GM19035 (cell line): Measurements from ENCODE around the gene LILRB2.
"Not testable (repeated sequence)": the region's sequence is repeated elsewhere in the genome, so short reads cannot be mapped to it uniquely, and the experiment has no call there.

Experiments
- ATAC-seq: cut with Tn5 transposase; IDR thresholded peaks from one replicate; pipeline ENCODE4 v1.9.1; 2021; ENCODE audit not compliant: unreplicated experiment

Gene LILRB2

DNA sequence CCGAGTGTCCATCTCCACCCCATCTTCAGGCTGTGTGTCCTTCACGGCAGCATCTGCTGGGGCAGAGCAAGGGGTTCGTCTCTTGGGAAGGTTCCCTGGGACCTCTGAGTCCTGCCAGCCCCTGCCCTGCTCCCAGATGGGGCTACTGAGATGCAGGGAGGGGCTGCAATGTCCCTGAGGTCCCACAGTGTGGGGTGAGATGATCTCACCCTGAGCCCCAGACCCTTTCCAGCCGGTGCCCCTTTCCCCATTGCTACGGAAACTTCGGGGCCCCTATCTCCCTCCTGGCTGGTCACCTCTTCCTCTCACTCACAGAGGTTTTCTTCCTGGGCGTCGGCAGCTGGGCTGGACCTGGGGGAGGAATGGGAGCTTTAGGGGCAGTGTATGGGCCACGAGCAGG, 5.0 kb downstream of the LILRB2 start:
- ATAC-seq: no peak

- not testable (repeated sequence) for ATAC-seq
Observed at GRCh38 chr19:54274516-54274915, 6.4 kb downstream of the LILRB2 start.

- no peak for ATAC-seq
Observed at GRCh38 chr19:54273821-54274220, 7.1 kb downstream of the LILRB2 start.

GRCh38 chr19:54272181-54272580, 8.7 kb downstream of the LILRB2 start:
- ATAC-seq: not testable (repeated sequence)

DNA sequence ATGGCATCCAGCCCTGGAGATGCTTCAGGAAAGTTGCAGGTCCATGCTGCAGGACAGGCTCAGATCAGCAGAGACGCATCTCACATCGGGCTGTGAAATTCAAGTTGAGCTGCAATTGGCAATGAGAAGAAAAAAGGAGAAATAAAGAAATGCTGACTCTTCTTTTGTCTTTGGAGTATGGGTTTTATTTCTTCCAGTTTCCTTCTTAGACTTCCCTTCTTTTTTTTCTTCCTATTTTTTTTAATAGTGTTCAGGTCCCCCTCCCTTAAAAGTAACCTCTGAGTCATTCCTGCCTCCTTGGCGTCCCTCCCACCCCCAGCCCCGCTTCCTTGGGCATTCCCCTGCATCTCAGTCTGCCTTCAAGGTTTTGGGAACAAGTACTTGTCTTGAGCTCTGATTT, 9.3 kb downstream of the LILRB2 start:
- ATAC-seq: not testable (repeated sequence)

- ATAC-seq: no peak
Observed at GRCh38 chr19:54271106-54271505, 9.8 kb downstream of the LILRB2 start.

GRCh38 chr19:54268936-54269335, 12.0 kb downstream of the LILRB2 start:
- ATAC-seq: no peak

DNA sequence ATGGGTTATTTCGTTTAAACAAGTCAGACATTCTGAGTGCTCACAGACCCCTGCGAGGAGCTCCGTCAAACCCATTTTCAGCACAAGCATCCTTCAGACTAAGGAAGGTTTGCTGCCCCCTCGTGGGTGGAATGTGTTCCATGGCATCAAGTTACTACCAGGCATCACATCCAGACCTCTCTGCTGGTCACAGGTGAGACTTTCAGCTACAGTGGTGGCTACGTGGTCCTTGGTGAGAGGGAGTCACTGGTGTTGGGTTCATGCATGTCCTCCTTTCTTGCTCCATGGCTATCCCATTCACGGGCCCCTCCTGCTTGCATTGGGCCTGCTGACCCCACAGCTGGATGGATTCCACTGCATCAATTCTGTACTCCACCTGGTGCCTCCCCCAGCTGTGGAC, 14.8 kb downstream of the LILRB2 start:
- ATAC-seq: no peak

- no peak for ATAC-seq
Observed at GRCh38 chr19:54262470-54262869, 18.4 kb downstream of the LILRB2 start.

DNA sequence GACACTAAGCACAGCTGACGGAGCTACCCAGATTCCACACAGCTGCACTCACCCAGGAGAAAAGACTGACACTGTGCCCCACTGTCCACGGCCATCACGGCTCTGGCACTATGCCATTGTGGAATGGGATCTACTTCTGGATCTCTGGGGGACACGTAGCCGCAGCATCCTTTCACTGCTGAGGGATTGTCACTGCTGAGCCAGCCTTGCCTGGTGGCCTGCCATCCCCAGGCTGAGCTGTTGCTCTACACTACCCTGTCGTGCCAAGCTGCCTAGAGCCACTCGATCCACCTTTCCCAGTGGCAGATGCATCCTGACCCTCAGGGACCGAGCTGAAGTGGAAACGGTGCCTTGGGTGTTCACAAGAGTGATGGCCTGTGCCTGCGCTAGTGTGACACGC, 18.8 kb downstream of the LILRB2 start:
- no peak for ATAC-seq

GRCh38 chr19:54257116-54257480, 23.8 kb downstream of the LILRB2 start, which contains the start of gene LILRB5:
Gene LILRB5 (minus strand): TSS chr19:54257273. CDS start chr19:54257193, 80 bp downstream.
- ATAC-seq: no peak

DNA sequence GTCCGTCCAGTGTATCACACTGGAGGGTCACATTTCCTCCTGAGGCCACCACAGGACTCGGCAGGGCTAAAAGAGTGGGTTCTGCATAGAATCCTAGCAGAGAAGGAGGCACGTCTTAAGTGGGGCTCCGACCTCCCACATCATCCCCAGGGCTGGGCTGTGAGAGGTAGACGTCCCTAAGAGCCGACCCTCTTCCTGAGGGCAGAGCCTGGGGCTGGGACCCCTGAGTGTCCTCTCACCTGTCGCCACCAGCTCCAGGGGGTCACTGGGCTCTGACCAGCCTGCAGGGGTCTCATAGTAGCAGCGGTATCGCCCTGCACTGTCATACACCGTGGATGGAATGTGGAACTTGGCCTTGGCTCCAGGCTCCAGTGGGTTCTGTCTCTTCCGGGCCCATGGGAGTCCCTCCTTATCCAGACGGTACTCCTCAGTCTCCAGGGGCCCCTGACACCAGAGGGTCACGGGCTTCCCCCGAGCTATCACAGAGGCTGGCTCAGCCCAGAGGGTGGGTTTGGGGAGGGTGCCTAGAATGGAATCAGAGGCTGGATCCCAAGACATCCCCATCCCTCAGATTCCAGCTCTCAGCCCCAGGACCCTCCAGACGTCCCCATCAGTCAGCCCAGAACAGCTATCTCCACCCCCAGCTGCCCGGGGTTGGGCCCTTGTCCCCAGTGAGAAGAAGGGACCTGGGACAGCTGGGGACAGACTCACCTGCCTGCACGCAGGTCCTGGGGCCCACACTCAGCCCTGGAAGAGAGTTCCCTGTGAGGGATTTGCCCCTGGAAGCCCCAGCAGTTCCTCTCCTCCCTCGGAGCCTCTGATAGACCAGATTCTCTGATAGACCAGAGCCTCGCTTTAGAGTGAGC, 24.4 kb downstream of the LILRB2 start:
- no peak for ATAC-seq

- no peak for ATAC-seq
Observed at GRCh38 chr19:54255105-54255775, 25.7 kb downstream of the LILRB2 start.

DNA sequence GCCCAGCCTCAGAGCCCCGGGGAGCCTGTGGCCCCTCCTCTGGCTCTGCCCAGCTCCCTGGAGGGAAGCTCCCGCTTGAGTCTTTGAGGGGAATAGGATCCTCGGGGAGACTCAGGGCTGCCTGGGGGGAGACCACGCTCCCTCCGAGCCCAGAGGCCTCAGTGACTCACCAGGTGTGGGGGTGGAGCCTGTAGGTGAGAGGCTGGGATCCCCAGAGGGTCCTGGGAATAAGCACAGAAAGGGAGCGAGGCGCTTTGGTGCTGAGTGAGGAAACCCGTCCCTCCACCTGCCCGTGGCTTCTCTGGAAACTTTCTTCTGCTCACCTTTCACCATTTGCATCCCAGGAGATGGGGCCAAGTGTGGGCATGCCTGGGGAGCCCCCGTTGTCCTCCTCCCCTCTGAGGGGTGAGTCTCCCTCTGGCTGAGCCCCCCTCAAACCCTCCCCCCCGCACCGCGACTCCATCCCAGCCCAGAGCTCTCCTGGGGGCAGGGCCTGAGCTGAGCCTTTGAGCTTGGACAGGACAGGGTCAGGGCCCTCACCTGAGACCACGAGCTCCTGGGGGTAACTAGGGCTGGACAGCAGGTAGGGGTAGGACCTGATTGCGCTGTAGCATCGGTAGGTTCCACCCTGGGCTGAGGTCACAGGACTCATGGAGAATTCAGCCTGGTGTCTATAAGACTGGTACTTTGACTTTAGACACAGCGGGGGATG, 26.6 kb downstream of the LILRB2 start:
- ATAC-seq: no peak

DNA sequence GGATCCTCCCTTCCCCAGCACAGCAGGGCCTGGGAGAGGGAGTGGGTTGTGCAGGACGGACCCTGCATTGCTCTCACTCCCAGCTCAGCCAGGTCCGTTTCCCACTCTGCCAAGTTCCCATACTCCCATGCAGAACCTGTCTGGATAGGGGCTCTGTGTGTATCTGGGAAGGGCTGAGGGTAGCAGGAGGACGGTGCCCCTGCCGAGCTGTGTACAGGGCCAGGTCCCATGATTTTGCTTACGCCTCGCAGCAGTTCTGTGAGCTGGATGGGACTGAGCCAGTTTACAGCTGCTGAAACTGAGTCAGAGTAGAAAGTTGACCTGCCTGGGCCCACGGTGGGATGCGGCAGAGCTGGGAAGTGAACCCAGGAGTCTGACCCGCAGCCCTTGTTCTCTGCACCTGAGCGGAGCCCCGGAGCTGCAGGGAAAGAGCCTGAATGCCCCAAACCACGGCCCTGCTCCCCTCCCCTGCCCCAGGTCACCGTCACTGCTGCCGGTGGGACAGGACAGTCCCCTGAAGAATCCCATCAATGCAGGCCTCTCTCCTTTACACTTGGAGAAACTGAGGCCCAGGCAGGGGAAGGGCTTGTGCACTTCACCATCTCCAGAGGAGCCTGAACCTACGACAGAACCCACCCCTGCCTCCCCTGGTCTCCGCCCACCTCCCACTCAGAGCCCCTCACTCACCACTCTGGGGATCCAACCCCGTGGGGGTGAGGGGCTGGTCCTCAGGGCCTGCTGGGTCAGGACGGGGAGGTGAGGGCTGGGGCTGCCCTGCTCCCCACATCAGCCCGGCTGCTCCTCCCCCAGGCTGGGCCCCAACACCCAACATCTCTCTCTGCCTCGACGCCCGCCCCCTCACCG, 27.3 kb downstream of the LILRB2 start:
- ATAC-seq: no peak

DNA sequence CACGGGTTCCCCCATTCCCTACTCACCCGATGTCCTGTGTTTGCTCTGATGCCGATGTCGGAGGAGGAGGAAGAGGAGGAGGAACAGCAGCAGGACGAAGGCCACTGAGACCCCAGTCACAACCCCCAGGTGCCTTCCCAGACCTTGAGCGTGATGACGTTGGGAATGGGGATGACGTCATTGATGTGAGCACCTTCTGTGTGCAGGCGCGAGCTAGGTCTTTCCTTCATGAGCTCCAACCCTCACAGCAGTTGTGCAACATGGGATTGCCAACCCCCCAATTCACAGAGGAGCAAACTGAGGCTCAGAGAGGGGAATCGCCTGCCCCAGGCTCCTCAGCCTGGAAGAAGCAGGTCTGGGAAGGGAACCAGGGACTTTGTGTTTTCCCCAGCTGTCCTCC, 28.1 kb downstream of the LILRB2 start:
- ATAC-seq: no peak

DNA sequence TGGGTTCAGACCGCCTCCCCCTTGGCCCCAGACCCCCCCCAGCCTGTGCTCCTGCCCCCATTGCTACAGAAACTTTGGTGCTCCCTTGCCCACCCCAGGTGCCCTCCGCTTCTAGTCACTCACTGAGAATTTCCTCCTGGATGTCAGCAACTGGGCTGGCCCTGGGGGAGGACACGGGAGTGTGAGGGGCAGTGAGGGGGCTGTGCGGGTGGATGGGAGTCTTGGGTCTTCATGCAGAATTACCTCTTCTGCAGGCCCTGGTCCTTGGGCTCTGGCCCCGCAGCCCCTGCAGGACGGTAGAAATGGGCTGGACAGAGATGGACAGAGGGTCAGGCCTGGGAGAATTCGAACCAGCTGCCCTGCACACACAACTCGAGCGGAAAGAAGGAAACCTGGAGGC, 28.7 kb downstream of the LILRB2 start:
- no peak for ATAC-seq

GRCh38 chr19:54248016-54248601, 32.8 kb downstream of the LILRB2 start:
- no peak for ATAC-seq

DNA sequence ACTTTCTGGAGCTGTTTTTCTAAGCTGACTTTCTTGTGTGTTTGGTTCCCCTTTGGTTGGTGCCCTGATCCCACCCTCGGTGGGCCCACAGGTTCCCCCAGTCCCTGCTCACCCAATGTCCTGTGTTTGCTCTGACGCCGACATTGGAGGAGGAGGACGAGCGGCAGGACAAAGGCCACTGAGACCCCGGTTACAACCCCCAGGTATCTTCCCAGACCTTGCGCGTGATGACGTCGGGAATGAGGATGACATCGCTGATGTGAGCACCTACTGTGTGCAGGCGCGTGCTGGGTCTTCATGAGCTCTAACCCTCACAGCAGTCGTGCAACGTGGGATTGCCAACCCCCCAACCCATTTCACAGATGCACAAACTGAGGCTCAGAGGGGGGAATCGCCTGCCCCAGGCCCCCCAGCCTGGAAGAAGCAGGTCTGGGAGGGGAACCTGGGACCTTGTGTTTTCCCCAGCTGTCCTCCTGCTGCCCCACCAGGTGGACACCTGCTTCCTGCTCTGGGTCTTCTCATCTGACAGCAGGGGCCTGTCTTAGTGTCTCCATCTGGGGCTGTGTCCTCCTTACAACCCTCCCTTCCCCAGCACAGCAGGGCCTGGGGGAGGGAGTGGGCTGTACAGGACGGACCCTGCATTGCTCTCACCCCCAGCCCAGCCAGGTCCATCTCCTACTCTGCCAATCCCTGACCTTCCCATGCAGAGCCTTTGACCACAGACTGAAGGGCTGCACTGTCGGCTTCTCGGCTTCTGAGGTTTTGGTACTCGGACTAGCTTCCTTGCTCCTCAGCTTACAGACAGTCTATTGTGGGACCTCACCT, 33.6 kb downstream of the LILRB2 start:
- ATAC-seq: no peak

DNA sequence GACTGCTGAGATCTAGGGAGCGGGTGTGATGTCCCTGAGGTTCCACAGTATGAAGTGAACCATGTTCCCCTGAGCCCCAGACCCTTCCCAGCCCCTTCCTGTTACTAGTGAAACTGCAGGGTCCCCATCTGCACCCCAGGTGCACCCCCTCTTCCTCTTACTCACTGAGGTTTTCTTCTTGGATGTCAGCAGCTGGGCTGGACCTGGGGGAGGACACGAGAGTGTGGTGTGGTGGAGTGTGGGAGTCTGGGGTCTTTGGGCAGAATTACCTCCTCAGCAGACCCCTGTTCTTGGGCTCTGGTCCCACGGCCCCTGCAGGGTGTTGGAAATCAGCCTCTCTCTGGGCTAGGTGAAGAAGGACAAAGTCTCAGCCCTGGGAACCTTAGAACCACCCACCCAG, 35.0 kb downstream of the LILRB2 start:
- no peak for ATAC-seq
